ENCODE measurements around the gene METTL1. TPM values are rescaled to one million over a fixed set of nuclear protein-coding genes. Genes with fewer than 3 reads are reported as not detected.

Gene METTL1
- total and polyA plus RNA-seq, 3 donors from 2014 or later: 16.7 to 28.8 (median 22.8) TPM

GRCh38 chr12:57783466-57783801, 11.5 kb upstream of the METTL1 start:
- peak overlapping the region in 1 of 2 donors; percentile 47 for H3K27ac ChIP-seq
- H3K27me3 ChIP-seq: no peaks in the 10 kb centered on the region
- intact Hi-C loops (cut with DNase I; ENCODE audit: low total_unique reads): no loop called here
- H3K4me3 ChIP-seq: peak overlapping the region; percentile 87 to 97
- H3K36me3 ChIP-seq (ENCODE audit: low read depth, missing control alignments): no peaks in the 10 kb centered on the region
- peaks cover 10% of the 10 kb centered on the region for H3K4me1 ChIP-seq
- WGBS, 2 donors: 30 to 51% methylated on average over 12 of the region's 12 CpGs
- TF ChIP-seq POLR2A (IDR thresholded peaks at IDR 0.05) (no peak), CTCF (IDR thresholded peaks at IDR 0.05) (no peak)
- no peaks in the 10 kb centered on the region for H3K9me3 ChIP-seq
- no peak for DNase-seq

- 0% methylated on average over 41 to 45 of the region's 45 CpGs for WGBS, 2 donors
- peak within 1 kb of the TSS; percentile 87 to 97 for H3K4me3 ChIP-seq
- H3K9me3 ChIP-seq: no peaks in the 10 kb centered on the region
- TF ChIP-seq POLR2A (IDR thresholded peaks at IDR 0.05): no peak
- peak; percentile 97 to 100 (median 99) for TF ChIP-seq CTCF (IDR thresholded peaks at IDR 0.05)
- H3K27me3 ChIP-seq: no peaks in the 10 kb centered on the region
- no peaks in the 10 kb centered on the region for H3K36me3 ChIP-seq (ENCODE audit: low read depth, missing control alignments)
- peaks cover 10% of the 10 kb centered on the region for H3K4me1 ChIP-seq
- intact Hi-C loops (cut with DNase I; ENCODE audit: low total_unique reads): no loop called here
- peak; percentile 99 for DNase-seq
- peak within 1 kb of the TSS; percentile 44 to 47 for H3K27ac ChIP-seq
Measured at GRCh38 chr12:57782608-57783465, 10.9 kb upstream of the METTL1 start, which contains the start of gene TSFM. Gene TSFM (plus strand): TSS chr12:57782787. CDS start chr12:57782802, 15 bp downstream.

- intact Hi-C loops (cut with DNase I; ENCODE audit: low total_unique reads): no loop called here
- WGBS, 2 donors: 15 to 16% methylated on average over 4 of the region's 4 CpGs
- no peaks in the 10 kb centered on the region for H3K9me3 ChIP-seq
- no peak for TF ChIP-seq CTCF (IDR thresholded peaks at IDR 0.05)
- no peak for TF ChIP-seq POLR2A (IDR thresholded peaks at IDR 0.05)
- DNase-seq: no peak
- peak overlapping the region; percentile 87 to 97 for H3K4me3 ChIP-seq
- H3K4me1 ChIP-seq: peaks cover 10% of the 10 kb centered on the region
- no peak overlapping the region for H3K27ac ChIP-seq
- H3K36me3 ChIP-seq (ENCODE audit: low read depth, missing control alignments): no peaks in the 10 kb centered on the region
- H3K27me3 ChIP-seq: no peaks in the 10 kb centered on the region
Measured at GRCh38 chr12:57782243-57782607, 10.3 kb upstream of the METTL1 start.

GRCh38 chr12:57781801-57782200, 9.9 kb upstream of the METTL1 start:
- no peaks in the 10 kb centered on the region for H3K27me3 ChIP-seq
- no peaks in the 10 kb centered on the region for H3K36me3 ChIP-seq (ENCODE audit: low read depth, missing control alignments)
- H3K4me1 ChIP-seq: peaks cover 10% of the 10 kb centered on the region
- H3K27ac ChIP-seq: no peak overlapping the region
- DNase-seq: no peak
- intact Hi-C loops (cut with DNase I; ENCODE audit: low total_unique reads): no loop called here
- no peaks in the 10 kb centered on the region for H3K9me3 ChIP-seq
- no peak for TF ChIP-seq CTCF (IDR thresholded peaks at IDR 0.05)
- no peak for TF ChIP-seq POLR2A (IDR thresholded peaks at IDR 0.05)
- H3K4me3 ChIP-seq: no peak overlapping the region
- 57 to 66% methylated on average over 2 of the region's 2 CpGs for WGBS, 2 donors

- TF ChIP-seq POLR2A (IDR thresholded peaks at IDR 0.05) (no peak), CTCF (IDR thresholded peaks at IDR 0.05) (no peak)
- WGBS, 2 donors: 92 to 97% methylated on average over 3 of the region's 3 CpGs
Measured at GRCh38 chr12:57781244-57781643, 9.3 kb upstream of the METTL1 start.

More at GRCh38 chr12:57781244-57781643, 9.3 kb upstream of the METTL1 start:
- intact Hi-C loops (cut with DNase I; ENCODE audit: low total_unique reads): no loop called here
- no peak overlapping the region for H3K4me3 ChIP-seq
- H3K36me3 ChIP-seq (ENCODE audit: low read depth, missing control alignments): no peaks in the 10 kb centered on the region
- no peak for DNase-seq
- H3K27ac ChIP-seq: no peak overlapping the region
- H3K9me3 ChIP-seq: no peaks in the 10 kb centered on the region
- H3K4me1 ChIP-seq: peaks cover 10% of the 10 kb centered on the region
- no peaks in the 10 kb centered on the region for H3K27me3 ChIP-seq
